ENCODE results near the gene SLC44A4. TPM values are rescaled to one million over a fixed set of nuclear protein-coding genes. Genes with fewer than 3 reads are reported as not detected.
"Not testable (repeated sequence)": the region's sequence is repeated elsewhere in the genome, so short reads cannot be mapped to it uniquely, and the experiment has no call there.

The SLC44A4 gene
- total RNA-seq, 1 experiment from 2014 or later = not detected

DNA sequence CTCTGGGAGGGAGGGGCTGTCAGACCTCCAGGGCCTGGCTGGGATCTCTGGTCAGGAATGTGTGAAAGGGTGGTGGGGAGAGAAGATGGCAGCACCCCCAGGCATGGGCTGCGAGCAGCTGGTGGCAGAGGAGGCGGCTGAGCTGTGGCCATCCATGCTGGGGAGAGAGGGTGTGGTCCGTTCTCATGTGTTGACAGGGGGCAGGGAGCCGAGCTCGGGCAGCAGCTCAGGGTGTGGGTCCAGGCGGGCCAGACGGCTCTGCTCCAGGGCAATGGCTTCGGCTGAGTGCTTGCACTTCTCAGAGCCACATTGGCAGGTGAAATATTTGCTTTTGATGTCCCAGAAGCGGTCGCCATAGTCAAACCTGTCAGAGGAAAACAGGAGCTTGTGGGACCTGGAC lies 1.1 kb upstream of the SLC44A4 start:
- no peak for DNase-seq (ENCODE audit: low spot score)

DNA sequence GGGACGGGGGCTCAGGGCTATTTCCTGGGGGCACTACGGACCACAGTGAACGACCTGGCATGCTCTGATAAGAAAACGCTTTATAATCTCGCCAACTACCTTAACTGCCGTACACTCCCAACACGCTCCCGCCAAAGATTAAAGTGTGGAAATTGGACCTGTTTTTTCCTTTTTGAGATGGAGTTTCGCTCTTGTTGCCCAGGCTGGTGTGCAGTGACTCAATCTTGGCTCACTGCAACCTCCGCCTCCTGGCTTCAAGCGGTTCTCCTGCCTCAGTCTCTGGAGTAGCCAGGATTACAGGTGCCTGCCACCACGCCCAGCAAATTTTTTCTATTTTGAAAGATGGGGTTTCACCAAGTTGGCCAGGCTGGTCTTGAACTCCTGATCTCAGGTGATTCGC lies 346 bp upstream of the SLC44A4 start:
- no peak for DNase-seq (ENCODE audit: low spot score)

DNA sequence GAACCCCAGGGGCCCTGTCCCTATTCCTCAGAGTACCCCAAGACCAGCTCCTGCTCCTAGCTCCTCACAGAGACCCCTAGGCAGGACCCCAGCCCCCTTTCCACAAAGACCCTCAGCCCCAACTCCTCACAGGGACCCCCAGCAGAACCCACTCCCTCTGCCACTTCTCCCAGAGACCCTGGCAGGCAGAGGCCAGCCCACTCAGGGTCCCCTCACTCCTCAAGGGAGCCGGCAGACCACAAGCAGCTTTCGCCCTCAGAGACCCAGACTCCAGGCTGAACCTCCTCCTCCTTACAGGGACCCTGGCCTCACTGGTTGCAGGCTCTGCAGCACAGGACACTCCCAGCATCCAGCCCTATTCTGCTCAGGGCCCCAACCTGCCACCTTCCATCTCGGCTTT lies 575 bp downstream of the SLC44A4 start:
- DNase-seq (ENCODE audit: low spot score) = no peak

DNA sequence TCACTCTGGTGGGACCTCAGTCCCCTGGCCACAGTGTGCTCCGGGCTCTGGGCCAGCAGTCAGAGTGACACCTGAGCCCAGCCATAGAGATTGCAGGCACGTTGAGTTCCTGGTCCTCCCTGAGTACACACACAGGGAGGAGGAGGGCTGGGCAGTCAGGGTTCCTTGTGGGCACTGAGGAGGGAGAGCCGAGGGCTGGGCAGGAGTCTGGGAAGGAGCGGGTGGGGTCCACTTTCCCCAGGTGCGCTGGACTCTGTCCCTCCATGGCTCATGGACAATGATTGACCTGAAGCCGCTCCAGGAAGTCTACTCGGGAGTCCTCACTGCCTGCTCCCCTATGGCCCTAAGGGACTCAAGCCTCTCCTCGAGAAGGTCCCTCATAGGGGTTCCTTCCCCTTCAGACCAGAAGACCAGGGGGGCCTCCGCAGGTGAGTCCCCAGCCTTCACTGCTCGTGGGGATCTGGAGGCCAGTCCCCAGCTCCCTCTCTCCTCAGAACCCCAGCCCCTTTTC lies 1.1 kb downstream of the SLC44A4 start:
- DNase-seq (ENCODE audit: low spot score) = no peak

DNA sequence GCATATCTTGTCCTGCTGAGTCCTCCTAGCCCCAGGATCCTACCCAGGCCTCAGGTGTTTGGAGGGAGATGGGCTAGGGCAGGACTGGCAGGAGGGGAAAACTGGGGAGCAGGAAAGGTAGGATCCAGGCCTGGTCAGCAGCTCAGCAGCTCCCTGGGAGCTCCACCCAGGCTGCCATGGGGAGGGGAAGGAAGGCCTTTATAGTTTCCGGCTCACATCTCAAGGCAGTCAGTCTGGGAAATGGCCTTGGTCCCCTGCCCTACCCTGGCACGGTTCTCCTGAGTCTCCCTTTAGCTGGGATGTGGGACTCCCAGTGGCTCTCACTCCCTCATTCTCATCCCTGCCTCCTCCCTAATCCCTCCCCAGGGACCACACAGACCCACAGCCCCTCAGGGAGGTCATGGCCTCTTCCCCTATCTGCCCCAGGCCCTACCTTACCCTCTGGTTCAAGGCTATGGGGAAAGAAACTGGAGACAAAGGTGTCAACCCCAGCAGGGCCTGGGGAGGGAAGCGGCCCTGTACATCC lies 1.6 kb downstream of the SLC44A4 start:
- no peak for DNase-seq (ENCODE audit: low spot score)

DNA sequence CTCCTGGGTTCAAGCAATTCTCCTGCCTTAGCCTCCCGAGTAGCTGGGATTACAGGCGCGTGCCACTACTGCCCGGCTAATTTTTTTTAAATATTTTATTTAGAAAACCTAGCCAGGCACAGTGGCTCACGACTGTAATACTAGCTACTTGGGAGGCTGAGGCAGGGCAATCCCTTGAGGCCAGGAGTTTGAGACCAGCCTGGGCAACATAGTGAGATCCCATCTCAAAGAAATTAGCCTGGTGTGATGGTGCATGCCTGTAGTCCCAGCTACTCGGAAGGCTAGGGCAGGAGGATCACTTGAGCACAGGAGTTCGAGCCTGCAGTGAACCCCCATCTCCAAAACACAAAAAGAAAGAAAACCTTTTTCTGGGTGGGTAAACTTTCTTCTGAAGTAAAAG lies 2.4 kb downstream of the SLC44A4 start:
- DNase-seq (ENCODE audit: low spot score) = no peak

DNA sequence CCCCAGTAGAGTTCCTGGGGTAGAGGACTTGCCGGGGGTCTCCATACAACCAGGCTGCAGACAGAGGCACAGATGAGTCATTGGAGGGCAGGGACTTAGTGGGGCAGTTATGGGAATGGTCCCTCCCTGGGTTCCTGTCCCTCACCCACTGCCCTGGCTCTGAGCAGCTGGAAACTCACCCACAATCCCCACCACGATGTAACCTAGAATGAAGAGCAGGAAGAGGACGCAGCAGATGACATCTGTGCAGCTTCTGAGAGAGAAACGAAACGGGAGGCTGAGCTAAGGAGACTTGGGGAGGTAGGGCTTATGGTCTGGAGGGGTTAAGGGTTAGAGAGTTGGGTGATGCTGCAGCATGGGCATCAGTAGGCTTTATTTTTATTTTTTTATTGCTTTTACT lies 2.9 kb downstream of the SLC44A4 start:
- no peak for DNase-seq (ENCODE audit: low spot score)

DNA sequence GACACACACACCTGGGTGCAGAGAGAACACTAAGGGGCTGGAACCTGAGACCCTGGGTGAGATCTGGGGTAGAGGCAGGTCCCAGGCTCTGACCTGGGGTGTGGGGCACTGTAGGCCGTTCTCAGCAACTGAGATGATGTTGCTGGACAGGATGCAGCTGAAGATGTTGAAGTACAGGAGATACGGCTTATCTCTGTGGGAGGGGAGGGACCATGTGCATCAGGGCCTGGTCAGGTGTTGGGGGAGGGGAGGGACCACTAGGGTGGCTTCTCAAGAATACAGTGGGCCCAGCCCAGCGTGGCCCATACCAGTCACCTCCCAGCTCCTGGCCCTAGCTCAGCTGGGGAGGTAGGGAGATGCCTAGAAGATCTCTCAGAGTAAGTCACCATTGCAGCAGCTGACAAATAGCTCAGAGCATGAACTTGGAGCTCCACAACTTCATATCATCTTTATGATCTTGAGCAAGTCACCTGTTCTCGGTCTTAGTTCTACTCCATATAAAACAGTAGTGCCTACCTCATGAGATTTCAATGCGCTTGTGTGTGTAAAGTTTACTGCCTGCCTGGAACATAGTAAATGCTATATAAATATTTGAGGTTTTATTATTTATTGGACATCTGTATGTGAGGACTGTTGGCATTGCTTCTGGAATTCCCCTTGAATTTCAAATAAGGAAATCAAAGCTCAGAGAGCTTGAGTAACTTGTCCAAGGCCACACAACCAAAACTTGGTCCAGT lies 3.8 kb downstream of the SLC44A4 start:
- DNase-seq (ENCODE audit: low spot score) = no peak

DNA sequence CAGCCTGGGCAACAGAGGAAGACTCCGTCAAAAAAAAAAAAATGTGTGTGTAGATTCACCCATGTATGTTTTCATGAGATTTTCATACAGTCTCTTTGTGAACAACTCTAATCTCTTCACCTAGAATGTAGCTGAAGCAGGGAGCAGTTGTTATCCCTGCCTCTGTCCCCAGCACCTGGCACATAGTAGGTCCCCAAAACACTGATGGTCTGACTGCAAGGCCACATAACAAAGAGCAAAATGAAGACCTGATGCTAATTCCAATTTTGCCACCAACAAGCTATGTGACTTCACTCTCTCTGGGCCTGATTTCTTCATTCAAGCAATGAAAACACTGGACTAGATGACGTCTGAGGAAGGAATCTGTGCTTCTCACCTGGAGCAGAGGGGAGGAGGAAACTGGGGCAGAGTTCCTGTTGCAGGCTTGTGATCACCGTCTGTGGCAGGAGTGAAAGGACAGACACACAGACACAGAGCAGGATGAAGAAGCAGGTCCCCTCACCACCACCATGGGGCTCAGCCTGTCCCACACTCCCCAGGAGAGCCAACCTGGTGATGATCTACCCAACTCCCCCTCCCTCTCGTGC lies 4.6 kb downstream of the SLC44A4 start:
- no peak for DNase-seq (ENCODE audit: low spot score)

DNA sequence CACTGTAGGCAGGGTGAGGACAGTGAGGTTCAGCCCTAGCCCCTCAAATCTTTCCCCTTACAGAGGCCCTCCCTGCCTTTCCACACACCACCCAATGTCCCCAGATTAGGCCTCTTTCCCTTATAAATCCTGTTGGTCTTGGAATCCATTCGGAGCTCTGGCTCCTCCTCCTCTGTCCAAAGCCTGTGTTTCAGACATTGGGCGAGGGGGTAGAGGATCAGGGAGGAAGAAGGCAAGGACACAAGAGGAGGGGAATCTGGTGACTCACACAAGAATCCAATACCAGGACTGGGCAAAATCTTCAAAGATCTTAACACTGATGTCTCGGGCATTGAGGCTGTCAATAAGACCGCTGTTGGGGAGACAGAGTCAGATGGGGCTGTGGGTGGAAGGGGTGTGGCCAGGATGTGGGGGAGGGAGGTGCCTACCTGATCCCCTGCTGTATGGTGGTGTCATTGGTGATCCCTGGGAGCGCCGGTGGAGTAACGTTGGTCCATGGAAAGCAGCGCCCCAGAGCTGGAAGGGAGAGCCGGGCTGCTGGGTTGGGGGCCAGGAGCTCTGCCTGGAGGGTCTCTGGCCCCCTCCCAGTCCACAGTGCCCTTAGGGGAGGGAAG lies 7.6 kb downstream of the SLC44A4 start:
- no peak for DNase-seq (ENCODE audit: low spot score)

DNA sequence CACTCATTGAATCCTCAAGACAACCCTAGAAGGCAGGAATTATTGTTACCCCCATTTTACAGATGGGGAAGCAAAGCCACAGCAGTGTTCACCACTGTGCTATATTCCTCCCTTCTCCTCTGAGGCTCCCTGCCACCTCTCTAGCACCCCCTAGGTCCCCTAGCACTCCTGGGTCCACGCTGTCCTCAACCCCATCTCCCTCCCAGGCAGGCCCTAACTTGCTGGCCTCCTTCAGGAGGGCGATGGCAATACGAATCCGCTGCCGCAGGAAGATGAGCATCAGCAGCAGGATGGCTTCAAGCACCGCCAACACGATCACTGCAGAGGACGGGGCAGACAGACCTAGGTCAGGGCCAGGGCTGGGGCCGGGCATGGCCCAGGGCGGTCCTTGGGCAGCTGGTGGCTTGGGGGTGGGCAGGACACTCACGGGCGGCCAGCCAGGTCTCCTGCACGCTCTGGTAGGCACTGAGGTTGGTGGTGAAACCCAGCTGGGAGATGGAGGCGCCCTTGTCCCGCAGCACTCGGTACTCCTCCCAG lies 8.3 kb downstream of the SLC44A4 start:
- no peak for DNase-seq (ENCODE audit: low spot score)

DNA sequence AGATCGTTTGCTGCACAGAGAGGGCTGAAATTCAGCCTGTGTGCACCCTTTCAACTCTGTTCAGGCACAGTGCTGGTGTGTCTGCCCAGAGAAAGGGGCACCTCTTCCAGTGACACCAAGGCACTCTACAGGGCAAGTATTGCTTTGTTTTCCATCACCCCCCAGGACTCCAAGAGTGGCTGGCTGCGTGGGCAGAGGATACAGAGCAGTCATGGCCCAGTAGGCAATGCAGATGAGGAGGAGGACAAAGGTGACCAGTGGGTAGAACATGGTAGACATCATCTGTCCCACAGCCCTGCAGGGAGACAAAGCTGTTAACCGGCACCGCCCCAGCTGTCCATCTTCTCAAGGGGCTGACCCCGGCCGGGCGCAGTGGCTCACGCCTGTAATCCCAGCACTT lies 9.5 kb downstream of the SLC44A4 start:
- DNase-seq (ENCODE audit: low spot score) = no peak

DNA sequence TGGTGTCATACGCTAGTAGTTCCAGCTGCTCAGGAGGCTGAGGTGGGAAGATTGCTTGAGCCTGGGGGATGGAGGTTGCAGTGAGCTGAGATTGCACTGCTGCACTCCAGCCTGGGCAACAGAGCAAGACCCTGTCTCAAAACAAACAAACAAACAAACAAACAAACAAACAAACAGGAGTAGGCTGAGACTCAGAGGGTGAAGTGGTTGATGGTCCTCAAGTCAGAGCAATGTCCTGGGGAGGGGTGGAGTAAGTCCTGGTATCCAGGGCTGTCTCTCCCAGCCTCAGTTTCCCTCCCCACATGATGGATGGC lies 10.2 kb downstream of the SLC44A4 start:
- DNase-seq (ENCODE audit: low spot score) = not testable (repeated sequence)

DNA sequence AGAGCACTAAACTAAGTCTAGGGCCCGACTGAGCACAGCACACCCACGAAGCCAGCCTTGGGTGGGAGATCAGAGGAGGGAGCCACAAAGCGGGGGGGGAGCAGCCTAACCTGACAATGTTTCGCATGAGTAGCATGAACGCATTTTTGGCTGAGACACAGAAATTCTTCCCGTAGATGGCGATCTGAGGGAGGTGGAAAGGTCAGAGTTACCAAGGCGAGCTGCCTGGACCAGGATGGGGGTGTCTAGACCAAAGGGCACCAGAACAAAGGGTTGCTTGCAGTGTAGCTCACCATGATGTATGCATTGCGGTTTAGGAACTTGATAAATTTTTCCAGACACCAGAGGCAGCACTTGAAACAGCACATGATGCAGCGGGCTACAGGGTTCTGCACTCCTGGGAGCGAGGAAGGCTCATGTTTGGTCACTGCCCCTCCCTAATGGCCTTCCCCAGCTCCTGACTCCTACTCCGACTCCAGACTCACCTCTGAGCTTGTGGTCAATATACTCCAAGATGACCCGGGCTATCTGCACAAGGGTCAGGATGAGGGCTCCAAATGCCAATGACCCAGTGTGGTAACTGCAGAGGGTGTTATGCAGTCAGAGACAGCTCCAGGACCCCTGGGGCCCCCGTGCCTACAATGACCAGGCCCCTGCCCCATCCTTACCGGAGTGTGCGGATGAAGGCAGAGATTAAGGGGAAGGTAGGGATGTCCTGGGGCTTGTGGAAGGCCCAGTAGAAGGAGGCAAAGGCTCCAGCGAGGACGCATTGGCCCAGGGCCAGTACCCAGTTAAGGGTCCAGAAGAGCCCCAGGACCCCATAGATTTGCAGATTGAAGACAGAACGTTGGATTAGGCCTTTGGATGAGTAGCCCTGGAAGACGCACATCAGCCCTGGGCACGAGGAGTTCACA lies 13.3 kb downstream of the SLC44A4 start:
- no peak for DNase-seq (ENCODE audit: low spot score)

DNA sequence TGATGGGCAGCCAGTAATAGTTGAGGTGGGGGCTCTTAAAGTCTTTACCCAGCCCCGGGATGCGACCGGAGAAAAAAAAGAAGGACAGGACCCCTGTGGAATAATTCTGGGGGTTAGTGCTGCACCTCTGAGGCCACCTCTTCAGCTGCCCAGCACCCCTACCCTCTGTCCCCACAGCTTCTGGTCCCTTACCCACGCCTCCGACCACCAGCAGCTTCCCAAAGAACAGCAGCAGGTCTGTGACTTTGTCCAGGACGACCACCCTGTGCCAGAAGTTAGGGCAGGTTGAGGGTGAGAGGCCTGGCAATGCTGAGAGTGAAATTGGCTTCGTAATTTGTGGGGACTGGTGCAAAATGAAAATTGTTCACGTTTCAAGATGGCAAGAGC lies 14.0 kb downstream of the SLC44A4 start:
- no peak for DNase-seq (ENCODE audit: low spot score)

DNA sequence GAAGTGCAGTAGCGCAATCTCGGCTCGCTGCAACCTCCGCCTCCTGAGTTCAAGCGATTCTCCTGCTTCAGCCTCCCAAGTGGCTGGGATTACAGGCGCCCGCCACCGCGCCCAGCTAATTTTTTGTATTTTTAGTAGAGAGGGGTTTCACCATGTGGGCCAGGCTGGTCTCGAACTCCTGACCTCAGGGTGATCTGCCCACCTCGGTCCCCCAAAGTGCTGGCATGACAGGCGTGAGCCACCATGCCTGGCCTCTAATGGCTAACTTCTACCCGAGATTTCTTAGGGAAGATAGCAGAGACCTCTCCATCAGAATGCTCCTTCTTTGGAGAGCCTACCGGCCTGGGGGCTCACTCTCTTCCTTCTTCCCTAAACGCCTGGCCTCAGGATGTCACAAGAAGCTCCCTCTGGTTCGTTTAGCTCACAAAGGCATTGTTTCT lies 14.7 kb downstream of the SLC44A4 start:
- DNase-seq (ENCODE audit: low spot score) = not testable (repeated sequence)

DNA sequence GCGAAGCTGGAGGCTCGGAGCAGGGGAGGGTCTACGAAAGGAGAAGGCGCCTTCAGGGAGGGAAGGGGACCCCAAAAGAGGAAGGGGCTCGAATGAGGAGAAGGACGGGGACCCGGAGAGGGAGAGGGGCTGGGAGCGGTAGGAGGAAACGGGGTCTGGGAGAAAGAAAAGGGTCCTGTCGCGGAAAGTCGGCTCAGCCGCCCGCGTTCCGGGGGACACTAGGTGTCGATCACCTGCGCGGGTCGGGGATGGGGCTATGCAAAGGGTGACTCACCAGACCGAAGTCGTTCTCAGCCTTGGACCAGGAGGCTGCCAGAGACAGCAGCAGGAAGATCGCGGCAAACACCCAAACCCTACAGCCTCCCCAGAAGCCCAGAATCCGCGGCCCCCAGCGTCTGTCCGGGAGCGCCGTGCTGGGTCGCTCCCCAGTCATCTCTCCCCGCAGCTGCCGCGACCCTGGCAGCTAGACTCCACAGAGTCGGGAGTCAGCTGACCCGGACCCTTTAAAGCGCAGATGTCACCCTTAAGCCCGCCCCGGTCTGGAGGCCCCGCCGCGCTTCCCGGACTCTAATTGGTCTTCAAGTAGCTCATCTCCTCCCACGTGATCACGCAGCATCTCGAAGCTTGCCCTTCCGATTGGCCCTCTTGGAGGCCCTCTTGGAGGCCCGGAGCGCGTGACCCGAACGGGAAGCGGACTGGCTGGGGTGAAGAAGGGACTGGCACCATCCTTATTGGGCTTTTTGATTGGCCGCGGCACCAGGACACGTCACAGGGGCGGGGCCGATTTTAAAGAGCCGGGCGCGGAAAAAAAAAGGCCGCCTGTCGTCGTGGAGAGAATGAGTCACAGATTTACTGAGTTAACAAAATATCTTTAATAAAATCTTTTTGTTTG lies 16.2 kb downstream of the SLC44A4 start, which contains the start of gene NEU1:
Gene NEU1 (minus strand): TSS at position 478 of the 892 bp plus-strand sequence. CDS start 45 bp downstream, at position 433.
- DNase-seq (ENCODE audit: low spot score) = peak; percentile 100

DNA sequence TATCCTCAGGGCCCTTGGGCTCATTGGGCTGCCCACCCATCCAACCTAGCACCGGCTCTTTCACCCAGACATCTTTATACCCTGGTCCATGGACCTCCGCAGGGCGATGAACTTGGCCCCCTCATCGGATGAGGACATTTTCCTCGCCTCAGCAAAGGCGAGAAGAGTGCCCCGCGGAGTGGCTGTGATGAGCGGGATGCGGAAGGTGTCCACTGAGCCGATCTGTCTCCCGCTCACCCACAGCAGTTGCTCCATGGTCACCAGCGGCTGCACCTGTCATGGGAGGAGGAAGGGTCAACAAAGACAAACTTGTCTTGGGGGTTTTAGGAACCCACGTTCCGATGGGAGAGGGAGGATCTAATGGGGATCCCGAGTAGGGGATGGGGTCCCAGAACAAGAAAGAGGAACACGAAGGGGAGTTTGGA lies 16.9 kb downstream of the SLC44A4 start:
- DNase-seq (ENCODE audit: low spot score) = no peak

DNA sequence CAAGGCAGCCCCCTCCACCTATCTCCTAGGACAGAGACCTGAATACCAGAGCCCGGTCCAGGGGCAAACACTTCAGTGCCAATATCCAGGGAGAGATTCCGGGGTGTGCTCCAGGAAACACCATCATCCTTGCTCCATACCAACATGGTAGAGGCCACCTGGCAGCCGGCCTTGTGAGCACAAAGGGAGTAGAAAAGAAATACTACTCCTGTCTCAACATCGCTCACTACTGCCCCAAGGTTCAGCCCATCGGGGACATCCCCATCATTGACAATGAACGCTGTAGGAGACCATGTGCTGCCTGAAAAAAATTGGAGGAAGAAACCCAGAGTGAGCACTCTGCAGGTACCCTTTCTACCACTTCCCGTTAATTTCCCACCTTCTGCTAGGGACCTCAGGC lies 17.6 kb downstream of the SLC44A4 start:
- no peak for DNase-seq (ENCODE audit: low spot score)

DNA sequence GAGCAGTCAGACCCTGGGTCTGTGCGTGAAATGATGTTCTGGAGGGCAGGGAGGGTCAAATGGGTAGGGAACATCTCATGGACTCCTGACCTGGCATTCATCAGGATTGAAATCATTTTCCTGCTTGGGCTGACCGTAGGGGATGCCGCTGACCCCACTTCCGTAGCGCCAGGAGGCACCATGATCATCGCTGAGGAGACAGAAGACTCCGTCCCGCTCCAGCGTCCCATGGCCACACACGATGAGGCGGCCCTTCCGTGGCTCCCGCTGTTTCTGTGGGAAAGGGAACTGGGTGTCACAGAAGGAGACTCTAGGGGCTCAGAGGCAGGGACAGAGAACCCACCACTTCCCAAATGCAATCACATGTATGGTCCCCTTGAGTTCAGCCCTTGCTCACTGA lies 18.4 kb downstream of the SLC44A4 start:
- DNase-seq (ENCODE audit: low spot score) = no peak
